GM19035 (cell line): ENCODE measurements around the gene ITFG1.
A peak's percentile ranks its signal among the peaks of the same experiment; 100 is the strongest.
"Not testable (repeated sequence)": the region's sequence is repeated elsewhere in the genome, so short reads cannot be mapped to it uniquely, and the experiment has no call there.

Experiments used
- ATAC-seq: cut with Tn5 transposase; IDR thresholded peaks from one replicate; pipeline ENCODE4 v1.9.1; 2021; ENCODE audit not compliant: unreplicated experiment

ITFG1 gene

DNA sequence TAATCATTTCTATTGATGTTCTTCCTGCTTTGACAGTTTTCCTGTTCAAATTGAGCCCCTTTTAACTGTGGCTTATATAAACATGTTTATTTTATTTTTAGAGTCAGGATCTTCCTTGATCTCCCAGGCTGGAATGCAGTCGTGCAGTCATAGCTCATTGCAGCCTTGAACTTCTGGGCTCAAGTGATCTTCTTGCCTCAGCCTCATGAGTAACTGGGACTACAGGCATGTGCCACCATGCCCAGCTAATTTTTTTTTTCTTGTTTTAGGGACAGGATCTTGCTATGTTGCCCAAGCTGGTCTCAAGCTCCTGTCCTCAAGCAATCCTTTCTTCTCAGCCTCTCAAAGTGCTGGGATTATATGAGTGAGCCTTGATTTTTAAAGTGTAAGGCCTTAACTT is 14.9 kb upstream of the ITFG1 start:
- ATAC-seq = no peak

DNA sequence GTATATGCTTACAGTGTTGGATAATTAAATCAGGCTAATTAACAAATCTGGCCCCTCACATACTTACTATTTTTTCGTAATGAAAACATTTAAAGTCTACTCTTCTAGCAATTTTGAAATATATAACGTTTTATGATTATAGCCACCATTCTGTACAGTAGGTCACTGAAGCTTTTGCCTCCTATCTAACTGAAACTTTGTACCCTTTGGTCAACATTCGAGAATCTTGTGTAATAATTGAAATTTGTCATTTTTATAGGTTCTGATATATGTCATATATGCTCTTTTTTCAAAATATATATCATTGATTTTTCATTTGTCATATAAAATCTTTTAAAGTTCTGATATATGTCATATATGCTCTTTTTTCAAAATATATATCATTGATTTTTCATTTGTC is 12.9 kb upstream of the ITFG1 start:
- no peak for ATAC-seq

DNA sequence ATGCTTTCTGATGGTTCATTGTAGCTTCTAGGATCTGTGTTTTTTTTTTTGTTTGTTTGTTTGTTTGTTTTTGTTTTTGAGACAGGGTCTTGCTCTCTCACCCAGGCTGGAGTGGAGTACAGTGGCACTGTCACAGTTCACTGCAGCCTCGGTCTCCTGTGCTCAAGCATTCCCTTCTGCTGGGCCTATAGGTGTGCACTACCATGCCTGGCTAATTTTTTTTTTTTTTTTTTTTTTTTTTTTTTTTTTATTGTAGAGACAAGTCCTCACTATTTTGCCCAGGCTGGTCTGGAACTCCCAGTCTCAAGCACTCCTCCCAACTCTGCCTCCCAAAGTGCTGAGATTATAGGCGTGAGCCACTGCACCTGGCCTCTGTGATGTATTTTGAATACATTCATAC is 12.1 kb upstream of the ITFG1 start:
- ATAC-seq = not testable (repeated sequence)

DNA sequence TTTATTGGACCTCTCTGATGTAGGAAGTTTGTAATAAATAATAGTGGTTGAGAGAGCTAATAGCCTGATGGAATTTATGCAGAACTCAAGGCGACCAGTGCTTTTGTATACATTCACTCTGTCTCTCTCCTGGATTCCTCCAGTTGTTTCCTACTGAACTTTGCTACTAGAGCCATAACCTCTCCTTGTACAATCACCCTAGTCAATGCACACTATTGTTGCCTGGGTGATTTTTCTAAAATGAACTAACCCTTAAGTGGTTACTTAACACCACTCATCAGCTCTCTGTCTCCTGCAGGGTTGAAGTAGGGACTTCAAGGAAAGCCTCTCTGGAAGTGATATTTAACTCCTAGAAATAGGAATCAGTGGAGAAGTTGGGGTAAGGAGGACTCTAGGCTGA is 9.9 kb upstream of the ITFG1 start:
- no peak for ATAC-seq

DNA sequence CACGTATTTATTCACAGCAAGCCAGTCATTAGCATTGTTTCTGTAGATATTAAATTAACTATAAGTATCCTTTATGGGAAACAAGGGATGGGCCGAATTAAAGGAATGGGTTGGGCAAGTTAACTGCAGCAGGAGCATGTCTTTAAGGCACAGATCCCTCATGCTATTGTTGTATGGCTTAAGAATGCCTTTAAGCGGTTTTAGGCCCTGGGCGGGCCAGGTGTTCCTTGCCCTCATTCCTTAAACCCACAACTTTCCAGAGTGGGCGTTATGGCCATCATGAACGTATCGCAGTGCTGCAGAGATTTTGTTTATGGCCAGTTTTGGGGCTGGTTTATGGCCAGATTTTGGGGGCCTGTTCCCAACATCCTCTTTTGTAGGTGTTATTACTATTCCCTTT is 9.3 kb upstream of the ITFG1 start:
- ATAC-seq = no peak

DNA sequence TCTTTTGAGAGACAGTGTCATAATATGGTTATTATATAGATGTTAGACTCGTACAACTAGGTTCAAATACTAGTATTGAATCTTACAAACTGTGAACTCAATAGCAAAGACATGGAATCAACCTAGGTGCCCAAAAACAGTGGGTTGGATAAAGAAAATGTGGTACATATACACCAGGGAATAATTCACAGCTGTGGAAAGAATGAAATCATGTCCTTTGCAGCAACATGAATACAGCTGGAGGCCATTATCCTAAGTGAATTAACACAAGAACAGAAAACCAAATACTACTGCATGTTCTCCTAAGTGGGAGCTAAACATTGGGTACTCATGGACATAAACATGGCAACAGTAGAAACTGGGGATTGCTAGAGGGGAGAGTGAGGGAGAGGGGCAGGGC is 8.4 kb upstream of the ITFG1 start:
- ATAC-seq = no peak

DNA sequence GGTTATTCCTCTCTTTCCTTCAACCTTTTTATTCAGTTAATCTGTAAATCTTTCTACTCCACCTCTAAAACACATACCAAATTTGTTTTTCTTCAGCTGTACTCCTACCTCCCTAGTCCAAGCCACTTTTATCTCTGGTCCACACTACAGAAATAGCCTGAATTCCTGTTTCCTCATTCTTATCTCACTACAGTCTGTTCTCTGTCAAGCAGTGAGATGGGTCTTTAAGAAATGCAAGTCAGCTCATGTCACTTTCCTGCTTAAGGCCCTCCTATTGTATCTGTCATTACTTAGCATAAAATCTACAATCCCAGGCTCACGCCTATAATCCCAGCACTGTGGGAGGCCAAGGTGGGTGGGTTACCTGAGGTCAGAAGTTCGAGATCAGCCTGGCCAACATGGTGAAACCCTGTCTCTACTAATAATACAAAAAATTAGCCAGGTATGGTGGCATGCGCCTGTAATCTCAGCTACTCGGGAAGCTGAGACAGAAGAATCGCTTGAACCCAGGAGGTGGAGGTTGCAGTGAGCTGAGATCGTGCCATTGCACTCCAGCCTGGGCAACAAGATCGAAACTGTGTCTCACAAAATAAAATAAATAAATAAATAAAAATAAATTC is 7.3 kb upstream of the ITFG1 start:
- not testable (repeated sequence) for ATAC-seq

DNA sequence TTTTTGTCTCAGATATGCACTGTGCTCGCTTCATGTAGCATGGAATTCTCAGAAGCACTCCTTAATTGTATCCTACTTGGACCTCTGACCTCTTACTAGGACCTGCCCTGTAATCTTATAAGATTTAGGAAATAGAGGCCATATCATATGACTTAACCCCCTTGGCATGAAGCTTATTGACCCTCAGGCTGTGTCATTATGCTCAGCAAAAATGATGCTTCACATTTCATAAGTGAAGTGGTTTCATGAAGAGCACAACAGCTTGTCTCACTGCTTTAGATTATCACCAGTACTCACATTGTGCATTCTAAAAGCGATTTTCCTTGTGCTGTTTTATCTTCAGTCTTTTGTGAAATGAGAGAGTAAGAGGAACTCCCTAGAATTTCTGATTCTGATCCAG is 6.6 kb upstream of the ITFG1 start:
- ATAC-seq = no peak

DNA sequence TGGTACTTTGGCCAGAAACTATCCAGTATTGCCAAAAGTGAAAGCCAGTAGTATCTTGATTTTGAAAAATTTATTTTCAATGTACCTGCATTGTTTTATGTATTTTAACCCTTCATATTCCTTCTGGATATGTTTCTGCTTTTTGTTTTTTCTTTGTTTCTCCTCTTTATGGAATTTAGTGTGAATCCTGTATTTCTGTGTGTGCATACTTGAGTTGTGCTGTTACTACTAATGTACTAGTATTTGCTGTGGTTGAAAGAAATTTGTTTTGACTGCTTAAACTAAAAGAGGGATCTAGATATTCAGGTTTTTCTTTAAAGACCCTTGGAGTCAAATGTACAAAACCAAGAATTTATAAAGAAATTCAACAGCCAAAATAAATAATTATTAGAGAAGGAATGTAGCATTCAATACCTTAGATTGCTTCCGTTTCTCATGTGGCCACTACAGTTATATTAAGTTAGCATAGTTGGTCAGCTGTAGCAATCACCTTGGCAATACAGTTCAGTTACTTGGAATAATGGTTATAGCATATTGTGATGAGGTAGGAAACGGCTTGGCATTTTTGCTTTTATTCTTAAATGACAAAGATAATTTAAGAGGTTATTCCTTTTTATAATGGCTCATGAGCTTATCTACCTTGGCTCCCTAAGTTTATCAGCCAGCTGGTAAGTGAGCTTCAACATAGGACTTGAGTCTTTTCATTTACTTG is 5.2 kb upstream of the ITFG1 start:
- ATAC-seq = no peak

DNA sequence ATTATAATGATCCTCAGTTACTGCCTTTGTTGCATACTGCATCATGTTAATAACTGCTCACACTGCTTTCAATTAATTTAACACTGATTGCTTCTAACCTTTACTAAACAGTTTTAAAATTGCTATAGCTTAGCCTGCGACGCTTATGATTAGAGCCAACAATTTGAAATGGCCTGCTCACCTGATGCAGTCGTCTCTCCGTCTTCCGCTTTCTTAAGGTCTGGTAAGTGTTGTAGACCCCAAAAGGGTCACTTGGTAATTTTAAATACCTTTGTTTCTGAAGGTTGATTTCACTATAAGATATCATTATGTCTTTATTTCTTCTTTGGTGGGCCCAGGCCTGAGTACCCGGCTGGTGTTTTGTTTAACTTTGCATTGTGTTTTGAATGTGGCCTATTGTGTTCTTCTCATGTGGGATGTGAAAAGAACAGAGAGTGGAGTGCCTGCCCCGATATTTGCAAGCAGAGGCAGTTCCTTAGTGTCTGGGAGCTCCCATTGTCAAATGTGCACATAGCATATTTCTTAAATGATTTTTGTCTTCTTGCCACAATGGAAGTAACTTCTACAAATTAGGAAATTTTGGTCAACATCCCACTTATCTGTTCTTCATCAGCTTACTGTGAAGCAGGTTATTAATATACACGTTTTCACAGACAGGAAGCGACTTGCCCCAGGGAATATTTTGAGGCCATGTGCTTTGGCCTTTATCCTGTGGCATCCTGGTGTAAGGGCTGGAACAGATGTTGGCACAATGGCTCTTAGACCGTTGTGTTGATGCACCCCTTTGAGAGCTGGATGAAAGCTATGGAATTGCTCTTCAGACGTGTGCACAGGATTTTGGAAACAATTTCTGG is 3.1 kb upstream of the ITFG1 start:
- ATAC-seq = no peak

DNA sequence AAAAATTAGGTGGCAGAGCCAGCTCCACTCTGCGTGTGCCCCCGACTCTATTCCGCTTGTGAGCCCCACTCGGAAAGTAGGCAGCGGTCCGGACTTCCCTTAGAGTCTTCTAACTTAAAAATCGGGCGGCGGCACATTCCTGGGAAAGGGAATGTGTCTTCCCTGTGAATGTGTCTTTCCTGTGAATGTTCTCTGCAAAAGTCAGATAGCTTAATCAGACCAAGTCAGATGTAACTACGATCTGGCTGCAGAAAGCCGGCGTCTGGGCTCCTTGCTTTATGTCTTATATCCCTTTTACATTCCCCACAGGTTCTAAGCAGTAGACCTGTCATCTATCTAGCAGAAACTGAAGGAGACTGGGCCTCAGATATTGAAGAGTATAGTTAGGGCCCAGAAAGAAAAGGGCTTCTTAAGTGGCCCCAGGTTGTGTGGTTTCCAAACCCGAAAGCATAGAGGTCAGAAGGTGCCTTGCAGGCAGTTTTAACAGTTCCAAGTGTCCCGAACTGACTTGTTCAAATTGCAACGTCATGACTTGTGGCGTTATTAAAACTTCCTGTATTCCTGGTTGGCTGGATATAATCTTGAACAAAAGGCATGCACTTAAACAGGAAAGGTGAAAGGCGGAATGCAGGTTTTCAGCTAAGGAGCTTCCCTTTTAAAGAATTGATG is 869 bp upstream of the ITFG1 start:
- peak; percentile 21 for ATAC-seq

DNA sequence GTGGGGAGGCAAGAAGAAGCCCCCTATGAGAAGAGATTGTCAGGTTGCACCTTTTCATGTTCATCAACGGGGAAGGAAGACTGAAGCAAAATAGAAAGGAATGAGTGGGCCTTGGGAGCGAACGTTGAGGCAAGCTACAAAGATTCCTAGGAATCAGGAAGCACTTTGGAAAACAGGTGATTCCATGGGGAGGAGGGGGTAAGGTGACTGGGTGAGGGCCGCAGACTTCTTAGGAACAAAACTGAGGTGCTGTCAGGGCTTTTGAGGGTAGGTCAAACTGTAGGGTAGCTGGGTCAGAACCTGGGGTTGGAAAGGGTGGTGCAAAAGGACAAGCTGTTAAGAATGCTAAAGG is 528 bp downstream of the ITFG1 start:
- ATAC-seq = peak; percentile 4

DNA sequence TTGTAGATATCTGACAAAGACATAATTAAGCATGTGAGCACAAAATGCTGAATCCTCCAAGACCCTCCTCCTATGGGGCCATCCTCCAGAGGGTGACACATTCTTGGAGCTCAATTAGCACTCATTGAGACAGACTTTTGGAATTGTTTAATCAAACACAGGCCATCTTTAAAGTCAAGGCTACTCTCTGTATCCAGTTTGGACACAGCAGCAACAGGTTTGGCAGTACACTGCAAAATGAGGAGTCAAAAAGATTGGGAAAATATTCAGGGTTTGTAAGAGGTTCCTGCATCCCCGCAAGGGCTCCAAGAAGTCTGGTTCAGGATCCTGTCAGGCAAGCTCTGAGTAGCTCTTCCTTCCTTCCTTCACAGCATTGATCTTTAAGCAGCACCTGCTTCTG is 1.3 kb downstream of the ITFG1 start:
- no peak for ATAC-seq

DNA sequence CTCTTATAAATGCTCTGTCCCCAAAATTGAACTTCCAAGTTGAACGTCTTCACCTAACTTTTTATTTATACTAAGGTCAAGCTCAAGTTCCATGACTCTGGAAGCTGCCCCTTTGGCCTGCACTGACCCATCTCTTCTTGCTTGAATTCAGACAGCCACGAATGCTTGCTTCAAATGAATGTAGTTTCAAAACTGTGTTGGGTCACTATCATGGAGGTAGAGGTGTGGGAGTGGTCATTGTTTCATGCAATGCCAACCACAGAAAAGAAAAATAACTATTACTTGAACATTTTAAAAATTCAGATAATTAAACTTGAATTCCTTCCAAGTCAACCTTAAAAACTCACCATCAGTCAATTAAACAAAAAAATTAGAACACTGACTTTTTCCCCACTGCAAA is 2.5 kb downstream of the ITFG1 start:
- ATAC-seq = no peak

DNA sequence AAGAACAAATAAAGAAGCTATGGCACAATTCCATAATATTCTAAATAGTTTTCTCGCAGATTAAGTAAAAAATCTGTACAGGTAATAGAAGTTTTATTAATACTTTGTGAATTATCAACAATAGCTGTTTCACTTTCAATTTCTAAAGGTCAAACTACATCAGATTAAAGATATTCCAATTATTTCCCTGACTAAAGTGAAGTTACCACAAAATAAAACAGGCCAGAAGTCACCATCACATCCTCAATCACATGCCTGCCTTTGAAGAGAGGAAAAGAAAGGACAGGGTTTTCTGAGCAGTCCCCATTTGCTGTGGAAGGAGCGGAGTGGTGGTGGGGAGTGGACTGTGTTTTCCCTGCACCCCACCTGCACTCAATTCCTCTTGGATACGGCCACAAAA is 11.1 kb downstream of the ITFG1 start:
- no peak for ATAC-seq

DNA sequence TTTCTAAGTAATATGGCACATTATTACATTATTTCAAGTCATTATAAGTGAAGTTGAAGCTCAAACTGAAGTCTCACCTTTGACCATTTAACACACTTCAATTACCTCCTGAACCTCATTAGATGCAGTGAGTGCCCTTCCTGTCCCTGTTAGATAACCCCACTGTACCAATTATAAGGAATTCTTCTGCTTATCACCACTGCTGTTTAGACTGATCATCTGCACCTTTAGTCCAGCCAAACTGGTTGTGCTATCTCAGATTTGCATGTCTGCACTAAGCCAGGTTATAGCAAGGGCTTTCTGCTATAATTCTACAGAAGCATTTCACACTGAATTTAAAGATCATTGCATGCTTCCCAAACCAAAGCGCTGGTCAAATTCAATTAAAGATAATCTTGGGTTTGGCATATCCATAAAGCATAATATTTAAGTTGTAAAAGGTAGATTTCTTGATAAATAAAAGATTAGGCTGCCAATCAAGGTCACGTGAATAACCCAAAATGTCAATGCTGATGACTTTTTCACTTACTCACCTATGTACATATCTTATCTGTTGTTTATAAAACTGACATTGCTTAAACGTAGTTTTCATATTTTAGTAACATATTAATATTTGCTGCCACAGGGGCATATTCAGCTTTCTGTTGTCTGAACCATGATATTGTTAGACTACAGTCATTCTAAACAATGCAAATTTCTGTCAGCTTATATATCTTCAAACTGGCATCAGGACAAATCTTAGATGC is 11.9 kb downstream of the ITFG1 start:
- ATAC-seq = no peak

DNA sequence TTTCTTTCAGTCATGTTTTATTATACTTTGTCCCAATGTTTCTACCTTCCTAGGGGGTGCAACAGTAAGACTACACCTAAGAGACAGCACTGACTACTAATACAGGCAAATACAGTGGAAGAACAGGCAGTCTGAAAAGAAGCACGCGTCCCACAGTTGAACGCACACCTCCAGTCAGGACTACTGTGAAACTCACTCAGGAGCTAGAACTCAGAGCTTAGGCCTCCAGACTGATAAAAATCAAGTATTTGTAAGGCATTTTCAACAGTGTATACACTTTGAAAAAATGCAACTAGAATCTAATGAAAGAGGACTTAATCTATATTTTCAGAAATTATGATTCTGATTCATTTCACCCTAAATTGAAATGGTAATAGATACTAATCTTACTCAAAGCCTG is 14.4 kb downstream of the ITFG1 start:
- ATAC-seq = no peak

DNA sequence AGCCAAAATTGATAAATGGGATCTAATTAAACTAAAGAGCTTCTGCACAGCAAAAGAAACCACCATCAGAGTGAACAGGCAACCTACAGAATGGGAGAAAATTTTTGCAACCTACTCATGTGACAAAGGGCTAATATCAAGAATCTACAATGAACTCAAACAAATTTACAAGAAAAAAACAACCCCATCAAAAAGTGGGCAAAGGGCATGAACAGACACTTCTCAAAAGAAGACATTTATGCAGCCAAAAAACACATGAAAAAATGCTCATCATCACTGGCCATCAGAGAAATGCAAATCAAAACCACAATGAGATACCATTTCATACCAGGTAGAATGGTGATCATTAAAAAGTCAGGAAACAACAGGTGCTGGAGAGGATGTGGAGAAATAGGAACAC is 18.0 kb downstream of the ITFG1 start:
- not testable (repeated sequence) for ATAC-seq

DNA sequence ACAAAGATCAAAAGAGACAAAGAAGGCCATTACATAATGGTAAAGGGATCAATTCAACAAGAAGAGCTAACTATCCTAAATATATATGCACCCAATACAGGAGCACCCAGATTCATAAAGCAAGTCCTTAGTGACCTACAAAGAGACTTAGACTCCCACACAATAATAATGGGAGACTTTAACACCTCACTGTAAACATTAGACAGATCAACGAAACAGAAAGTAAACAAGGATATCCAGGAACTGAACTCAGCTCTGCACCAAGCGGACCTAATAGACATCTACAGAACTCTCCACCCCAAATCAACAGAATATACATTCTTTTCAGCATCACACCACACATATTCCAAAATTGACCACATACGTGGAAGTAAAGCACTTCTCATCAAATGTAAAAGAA is 20.8 kb downstream of the ITFG1 start:
- ATAC-seq = not testable (repeated sequence)

DNA sequence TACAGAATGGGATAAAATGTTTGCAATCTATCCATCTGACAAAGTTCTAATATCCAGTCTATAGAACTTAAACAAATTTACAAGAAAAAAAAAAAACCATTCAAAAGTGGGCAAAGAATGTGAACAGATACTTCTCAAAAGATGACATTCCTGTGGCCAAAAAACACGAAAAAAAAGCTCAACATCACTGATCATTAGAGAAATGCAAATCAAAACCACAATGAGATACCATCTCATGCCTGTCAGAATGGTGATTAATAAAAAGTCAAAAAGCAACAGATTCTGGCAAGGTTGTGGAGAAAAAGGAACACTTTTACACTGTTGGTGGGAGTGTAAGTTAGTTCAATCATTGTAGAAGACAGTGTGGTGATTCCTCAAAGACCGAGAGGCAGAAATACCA is 26.6 kb downstream of the ITFG1 start:
- ATAC-seq = not testable (repeated sequence)

DNA sequence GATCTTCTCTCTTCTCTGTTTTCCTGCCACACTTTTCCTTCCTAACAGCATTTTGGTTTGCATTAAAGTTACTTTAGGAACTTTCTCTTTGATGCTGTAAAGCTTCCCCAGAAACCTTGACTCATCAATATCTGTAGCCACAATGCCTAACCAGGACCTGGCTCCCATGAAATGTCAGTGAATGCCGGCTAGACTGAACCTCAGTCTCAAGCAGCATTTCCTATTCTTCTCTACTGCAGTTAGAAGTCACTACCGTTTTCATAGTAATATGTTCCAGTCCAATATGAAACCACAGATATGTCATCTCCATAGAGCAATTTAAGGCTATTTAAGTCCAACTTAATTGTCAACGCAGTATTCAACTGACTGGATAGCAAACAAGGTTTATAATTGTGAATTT is 28.9 kb downstream of the ITFG1 start:
- ATAC-seq = no peak
